Upper lobe of left lung (tissue), 4 donors: ENCODE data around the gene ASMTL.

Source experiments
- CTCF ChIP-seq, 6 experiments: fragments of 450-650 bp in 4 of 6; fragments of 200-600 bp in 2 of 6; sonication (generic) in 2 of 6; IDR thresholded peaks; one replicate each; pipeline ENCODE4 v1.5.1; 2016 to 2019; ENCODE audit warnings: antibody characterized with exemption in 6 of 6
- EP300 ChIP-seq, 4 donors: sonication (generic); formaldehyde crosslinking; IDR thresholded peaks; one replicate each; pipeline ENCODE4 v1.5.1; 2017; ENCODE audit warnings: antibody characterized with exemption in 4 of 4, control low read depth in 2 of 4
- POLR2A ChIP-seq, 4 donors: fragments of 450-650 bp; IDR thresholded peaks; one replicate each; pipeline ENCODE4 v1.5.1; 2016 to 2017; ENCODE audit warnings: antibody characterized with exemption in 4 of 4, mild to moderate bottlenecking in 2 of 4
- POLR2AphosphoS5 ChIP-seq, 2 donors: sonication (generic); formaldehyde crosslinking; IDR thresholded peaks; one replicate each; pipeline ENCODE4 v1.5.1; 2017; ENCODE audit warnings: antibody characterized with exemption in 2 of 2

GRCh38 chrX:1397001-1397400 is 55.7 kb downstream of the ASMTL start:
- no peak for TF ChIP-seq POLR2A (IDR thresholded peaks at IDR 0.05)
- no peak for TF ChIP-seq CTCF (IDR thresholded peaks at IDR 0.05)
- no peak for TF ChIP-seq POLR2AphosphoS5 (IDR thresholded peaks at IDR 0.05)
- no peak for TF ChIP-seq EP300 (IDR thresholded peaks at IDR 0.05)
